GF-D8 (cell line): ENCODE results near the gene GPRIN3.

ENCODE experiments used
- DNase-seq: peaks from one replicate; lab custom pipeline; 2025; lab: John Stamatoyannopoulos, UW

Gene GPRIN3

GRCh38 chr4:89290727-89291516 is 16.7 kb downstream of the GPRIN3 start:
- no peak for DNase-seq

GRCh38 chr4:89289312-89289711 is 18.3 kb downstream of the GPRIN3 start:
- DNase-seq, result no peak

GRCh38 chr4:89288430-89288829 is 19.2 kb downstream of the GPRIN3 start:
- DNase-seq, result no peak

GRCh38 chr4:89287945-89288344 is 19.7 kb downstream of the GPRIN3 start:
- DNase-seq, result no peak

GRCh38 chr4:89285745-89286144 is 21.9 kb downstream of the GPRIN3 start:
- no peak for DNase-seq

GRCh38 chr4:89284828-89285227 is 22.8 kb downstream of the GPRIN3 start:
- no peak for DNase-seq

- no peak for DNase-seq
These were observed 23.6 kb downstream of the GPRIN3 start for GRCh38 chr4:89284020-89284424.

GRCh38 chr4:89283226-89284009 is 24.2 kb downstream of the GPRIN3 start:
- DNase-seq, result no peak

GRCh38 chr4:89279385-89279784 is 28.2 kb downstream of the GPRIN3 start:
- DNase-seq, result no peak

GRCh38 chr4:89277412-89277811 is 30.2 kb downstream of the GPRIN3 start:
- DNase-seq, result no peak

GRCh38 chr4:89276296-89276695 is 31.3 kb downstream of the GPRIN3 start:
- DNase-seq, result no peak

- DNase-seq, result no peak
These were observed 32.0 kb downstream of the GPRIN3 start for GRCh38 chr4:89275587-89275986.

GRCh38 chr4:89273741-89274141 is 33.9 kb downstream of the GPRIN3 start:
- DNase-seq, result no peak

- no peak for DNase-seq
These were observed 36.8 kb downstream of the GPRIN3 start for GRCh38 chr4:89270792-89271191.

- no peak for DNase-seq
These were observed 38.4 kb downstream of the GPRIN3 start for GRCh38 chr4:89269121-89269666.

GRCh38 chr4:89268679-89269078 is 38.9 kb downstream of the GPRIN3 start:
- no peak for DNase-seq

GRCh38 chr4:89267846-89268245 is 39.8 kb downstream of the GPRIN3 start:
- DNase-seq, result no peak

- no peak for DNase-seq
These were observed 40.2 kb downstream of the GPRIN3 start for GRCh38 chr4:89267392-89267791.

- DNase-seq, result no peak
These were observed 41.5 kb downstream of the GPRIN3 start for GRCh38 chr4:89266128-89266527.

GRCh38 chr4:89263265-89263664 is 44.3 kb downstream of the GPRIN3 start:
- no peak for DNase-seq

- DNase-seq, result no peak
These were observed 48.1 kb downstream of the GPRIN3 start for GRCh38 chr4:89259301-89260028.

- no peak for DNase-seq
These were observed 49.1 kb downstream of the GPRIN3 start for GRCh38 chr4:89258506-89258905.
